ENCODE measurements around the gene SYT17.

Gene SYT17

GRCh38 chr16:19294156-19294649 is 126.2 kb downstream of the SYT17 start:
- TF ChIP-seq ZFX (IDR thresholded peaks at IDR 0.05; ENCODE audit: borderline replicate concordance) = no peak
- no peak for TF ChIP-seq CTCF (IDR thresholded peaks at IDR 0.05)
- H3K27ac ChIP-seq = no peak overlapping the region

GRCh38 chr16:19295393-19295792 is 127.4 kb downstream of the SYT17 start:
- no peak for TF ChIP-seq CTCF (IDR thresholded peaks at IDR 0.05)
- no peak for TF ChIP-seq ZFX (IDR thresholded peaks at IDR 0.05; ENCODE audit: borderline replicate concordance)
- H3K27ac ChIP-seq = no peak overlapping the region

- H3K27ac ChIP-seq = no peak overlapping the region
- TF ChIP-seq ZFX (IDR thresholded peaks at IDR 0.05; ENCODE audit: borderline replicate concordance) (no peak), CTCF (IDR thresholded peaks at IDR 0.05) (no peak)
Observed at GRCh38 chr16:19297454-19297853, 129.4 kb downstream of the SYT17 start.

GRCh38 chr16:19299565-19299964 is 131.5 kb downstream of the SYT17 start:
- no peak for TF ChIP-seq ZFX (IDR thresholded peaks at IDR 0.05; ENCODE audit: borderline replicate concordance)
- no peak for TF ChIP-seq CTCF (IDR thresholded peaks at IDR 0.05)
- no peak overlapping the region for H3K27ac ChIP-seq

GRCh38 chr16:19301931-19302330 is 133.9 kb downstream of the SYT17 start:
- TF ChIP-seq CTCF (IDR thresholded peaks at IDR 0.05) (no peak), ZFX (IDR thresholded peaks at IDR 0.05; ENCODE audit: borderline replicate concordance) (no peak)
- no peak overlapping the region for H3K27ac ChIP-seq

GRCh38 chr16:19304750-19305149 is 136.7 kb downstream of the SYT17 start:
- no peak for TF ChIP-seq CTCF (IDR thresholded peaks at IDR 0.05)
- no peak for TF ChIP-seq ZFX (IDR thresholded peaks at IDR 0.05; ENCODE audit: borderline replicate concordance)
- no peak overlapping the region for H3K27ac ChIP-seq

- no peak overlapping the region for H3K27ac ChIP-seq
- no peak for TF ChIP-seq CTCF (IDR thresholded peaks at IDR 0.05)
- no peak for TF ChIP-seq ZFX (IDR thresholded peaks at IDR 0.05; ENCODE audit: borderline replicate concordance)
Observed at GRCh38 chr16:19305443-19305842, 137.4 kb downstream of the SYT17 start.
